Measurements from ENCODE around the gene RAB3C.

The RAB3C gene

DNA sequence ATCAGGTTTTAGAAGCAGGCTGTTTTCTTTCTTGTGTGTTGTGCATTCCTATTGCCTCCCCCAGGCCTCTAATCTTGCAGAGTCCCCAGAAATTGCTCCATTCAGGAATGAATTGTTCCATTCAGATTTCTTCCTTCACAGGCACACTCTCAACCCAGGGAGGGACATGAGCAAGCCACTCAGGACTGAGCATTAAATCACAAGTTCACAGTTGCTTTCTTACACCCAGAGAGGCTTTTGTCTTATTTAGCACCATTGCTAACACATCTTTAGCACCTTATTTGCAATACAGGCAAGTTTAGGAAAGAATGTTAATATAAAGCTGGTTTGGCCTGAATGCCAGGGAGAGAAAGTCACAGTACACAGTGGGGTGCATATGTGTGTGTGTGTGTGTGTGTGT lies 221.4 kb downstream of the RAB3C start:
- Histone ChIP-seq H3K4me1 (no peaks in the 10 kb centered on the region; the same call in 1 of the 2 replicates), H3K27me3 (no peaks in the 10 kb centered on the region), H3K9me3 (no peaks in the 10 kb centered on the region), H3K36me3 (no peaks in the 10 kb centered on the region), H3K4me3 (ENCODE audit: low read depth, low read length) (no peak overlapping the region)
- no peak for DNase-seq
- TF ChIP-seq, protein P1, sequence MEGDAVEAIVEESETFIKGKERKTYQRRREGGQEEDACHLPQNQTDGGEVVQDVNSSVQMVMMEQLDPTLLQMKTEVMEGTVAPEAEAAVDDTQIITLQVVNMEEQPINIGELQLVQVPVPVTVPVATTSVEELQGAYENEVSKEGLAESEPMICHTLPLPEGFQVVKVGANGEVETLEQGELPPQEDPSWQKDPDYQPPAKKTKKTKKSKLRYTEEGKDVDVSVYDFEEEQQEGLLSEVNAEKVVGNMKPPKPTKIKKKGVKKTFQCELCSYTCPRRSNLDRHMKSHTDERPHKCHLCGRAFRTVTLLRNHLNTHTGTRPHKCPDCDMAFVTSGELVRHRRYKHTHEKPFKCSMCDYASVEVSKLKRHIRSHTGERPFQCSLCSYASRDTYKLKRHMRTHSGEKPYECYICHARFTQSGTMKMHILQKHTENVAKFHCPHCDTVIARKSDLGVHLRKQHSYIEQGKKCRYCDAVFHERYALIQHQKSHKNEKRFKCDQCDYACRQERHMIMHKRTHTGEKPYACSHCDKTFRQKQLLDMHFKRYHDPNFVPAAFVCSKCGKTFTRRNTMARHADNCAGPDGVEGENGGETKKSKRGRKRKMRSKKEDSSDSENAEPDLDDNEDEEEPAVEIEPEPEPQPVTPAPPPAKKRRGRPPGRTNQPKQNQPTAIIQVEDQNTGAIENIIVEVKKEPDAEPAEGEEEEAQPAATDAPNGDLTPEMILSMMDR (IDR thresholded peaks at IDR 0.05; ENCODE audit: low read depth, low read length), result no peak

DNA sequence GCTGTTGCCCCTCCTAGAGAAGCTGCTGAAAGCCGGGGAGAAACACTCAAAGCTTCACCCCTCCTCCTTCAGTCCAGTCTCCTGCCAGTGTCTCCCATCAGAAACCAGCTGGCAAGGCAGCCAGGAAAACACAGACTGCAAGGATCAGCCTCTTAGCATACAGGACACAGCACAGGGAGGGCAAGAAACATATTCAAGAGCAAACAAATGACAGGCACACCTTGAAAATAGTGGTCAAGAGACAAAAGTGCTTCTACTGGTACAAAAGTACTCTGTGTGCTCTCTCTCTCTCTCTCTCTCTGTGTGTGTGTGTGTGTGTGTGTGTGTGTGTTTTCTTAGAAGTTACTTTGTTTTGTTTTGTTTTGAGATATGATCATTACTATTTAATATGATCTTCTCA lies 227.2 kb downstream of the RAB3C start:
- H3K27me3 ChIP-seq, result no peaks in the 10 kb centered on the region

DNA sequence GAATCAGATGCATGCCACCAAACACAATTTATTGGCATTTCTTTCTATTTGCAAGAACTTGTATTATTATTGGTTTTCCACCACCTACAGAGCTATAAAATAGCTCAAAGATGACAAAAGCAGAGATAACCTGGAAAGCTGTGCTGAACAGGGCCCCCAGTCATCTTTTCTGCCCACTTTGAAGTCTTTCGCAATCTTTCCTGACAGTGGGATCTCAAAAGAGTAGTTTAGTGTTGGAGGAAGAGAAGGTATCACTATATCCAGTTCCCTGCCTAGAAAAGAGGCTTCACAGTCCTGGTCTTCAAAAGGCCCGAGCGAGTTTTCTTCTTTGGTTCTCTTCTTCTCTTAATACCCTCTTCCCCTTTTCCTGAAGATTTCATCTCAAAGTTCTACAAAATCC lies 231.0 kb downstream of the RAB3C start:
- no peak for DNase-seq
- no peaks in the 10 kb centered on the region for H3K36me3 ChIP-seq
- TF ChIP-seq, protein P1 (IDR thresholded peaks at IDR 0.05; ENCODE audit: low read depth, low read length), result no peak

More for the DNA sequence above, 227.2 kb downstream of the RAB3C start:
- TF ChIP-seq, protein P1 (IDR thresholded peaks at IDR 0.05; ENCODE audit: low read depth, low read length), result no peak
- no peaks in the 10 kb centered on the region for H3K9me3 ChIP-seq
- H3K36me3 ChIP-seq, result no peaks in the 10 kb centered on the region
- DNase-seq, result no peak
- peaks cover 7% of the 10 kb centered on the region; the same call in 1 of the 2 replicates for H3K4me1 ChIP-seq
- no peak overlapping the region for H3K4me3 ChIP-seq (ENCODE audit: low read depth, low read length)

DNA sequence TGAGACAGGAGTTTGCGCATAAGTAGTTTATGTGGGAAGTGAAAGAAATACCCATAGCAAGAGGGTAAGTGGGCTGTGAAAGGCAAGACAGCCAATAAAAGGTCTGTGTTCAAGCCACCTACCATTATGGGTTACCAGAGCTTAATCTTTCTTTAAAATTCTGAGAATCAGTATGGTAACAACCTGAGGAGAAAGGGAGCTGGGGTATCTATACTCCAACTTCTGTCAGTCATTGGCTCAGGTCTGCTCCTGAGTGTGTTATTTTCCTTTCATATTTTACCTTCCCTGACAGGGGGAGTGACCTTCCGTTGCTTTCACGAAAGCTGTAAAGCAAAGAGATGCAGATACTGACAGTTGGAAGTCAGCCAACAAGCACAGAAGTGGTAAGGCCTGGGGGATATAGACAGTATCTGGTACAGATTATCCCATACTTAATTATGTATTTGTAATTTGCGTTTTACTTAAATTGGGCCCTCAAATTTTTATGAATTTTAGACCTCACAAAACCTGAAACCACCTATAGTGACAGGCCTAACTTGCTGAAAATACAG lies 233.4 kb downstream of the RAB3C start:
- TF ChIP-seq, protein P1 (IDR thresholded peaks at IDR 0.05; ENCODE audit: low read depth, low read length), result no peak

More for the DNA sequence above, 231.0 kb downstream of the RAB3C start:
- no peaks in the 10 kb centered on the region for H3K9me3 ChIP-seq
- H3K4me1 ChIP-seq, result peaks cover 30% of the 10 kb centered on the region
- no peaks in the 10 kb centered on the region for H3K27me3 ChIP-seq
- no peak overlapping the region for H3K4me3 ChIP-seq (ENCODE audit: low read depth, low read length)

DNA sequence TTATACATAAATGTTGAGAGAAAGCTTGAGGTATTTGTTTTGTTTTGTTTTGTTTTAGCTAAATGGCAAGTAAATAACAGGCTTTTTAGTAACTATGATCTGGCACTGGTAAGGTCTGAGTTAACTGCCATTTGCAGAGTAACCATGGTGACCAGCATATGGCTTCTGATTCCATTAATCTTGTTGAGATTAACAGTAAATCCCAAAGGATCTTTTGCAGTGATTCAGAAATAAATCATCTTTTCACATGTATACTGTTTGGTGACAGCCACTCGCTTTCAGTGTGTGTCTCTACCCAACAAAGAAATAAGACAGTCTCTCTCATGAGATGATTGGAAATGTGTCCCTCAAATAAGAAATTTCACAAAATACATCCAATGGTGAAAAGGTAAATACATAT lies 235.6 kb downstream of the RAB3C start:
- peak overlapping the region; percentile 1; the same call in 1 of the 2 replicates for H3K4me3 ChIP-seq (ENCODE audit: low read depth, low read length)
- H3K4me1 ChIP-seq, result peaks cover 36% of the 10 kb centered on the region
- H3K9me3 ChIP-seq, result no peaks in the 10 kb centered on the region
- DNase-seq, result peak; percentile 36
- TF ChIP-seq, protein P1 (IDR thresholded peaks at IDR 0.05; ENCODE audit: low read depth, low read length), result no peak
- H3K27me3 ChIP-seq, result no peaks in the 10 kb centered on the region
- H3K36me3 ChIP-seq, result 0 out of 2 replicates have a peak, but pooled peaks cover 4% of the 10 kb centered on the region

More for the DNA sequence above, 233.4 kb downstream of the RAB3C start:
- Histone ChIP-seq H3K9me3 (no peaks in the 10 kb centered on the region), H3K4me1 (peaks cover 35% of the 10 kb centered on the region), H3K36me3 (no peaks in the 10 kb centered on the region), H3K27me3 (no peaks in the 10 kb centered on the region), H3K4me3 (ENCODE audit: low read depth, low read length) (no peak overlapping the region)
- DNase-seq, result peak; percentile 67

DNA sequence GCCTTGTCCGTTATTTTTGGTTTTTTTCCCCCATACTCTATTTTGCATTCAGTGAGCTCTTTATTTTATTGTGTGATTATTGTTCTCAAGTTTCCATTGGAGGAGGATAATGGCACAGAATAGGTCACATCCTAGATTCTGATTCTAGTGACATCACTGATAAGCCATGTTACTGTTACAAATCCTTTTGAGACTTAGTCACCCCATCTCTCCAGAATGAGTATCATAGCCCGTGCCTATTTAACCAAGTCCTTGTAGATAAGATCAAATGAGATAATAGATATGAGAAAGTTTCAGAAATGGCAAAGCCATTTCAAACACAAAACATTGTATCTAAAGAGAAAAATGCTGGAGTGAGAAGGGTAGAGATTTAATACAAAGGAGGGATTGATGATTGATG lies 242.6 kb downstream of the RAB3C start:
- H3K27me3 ChIP-seq, result no peaks in the 10 kb centered on the region
- peaks cover 13% of the 10 kb centered on the region for H3K36me3 ChIP-seq
- TF ChIP-seq, protein P1 (IDR thresholded peaks at IDR 0.05; ENCODE audit: low read depth, low read length), result no peak
- H3K9me3 ChIP-seq, result no peaks in the 10 kb centered on the region
- peaks cover 16% of the 10 kb centered on the region for H3K4me1 ChIP-seq
- no peak overlapping the region for H3K4me3 ChIP-seq (ENCODE audit: low read depth, low read length)
- no peak for DNase-seq

Data from BE2C (cell line).